HepG2 (cell line): ENCODE data around the gene ATG9A. TPM values are rescaled to one million over a fixed set of nuclear protein-coding genes. Genes with fewer than 3 reads are reported as not detected.

Experiments
- ASH2L ChIP-seq: fragments of 300-600, 200-600 bp; sonication (generic); IDR thresholded peaks from 2 replicates; pipeline ENCODE4 v1.7.0; 2017; ENCODE audit warnings: low read depth, mild to moderate bottlenecking, moderate library complexity, mixed read lengths, low read length; ENCODE audit not compliant: insufficient read length
- GTF3A ChIP-seq: sonication (generic); formaldehyde crosslinking; conservative IDR thresholded peaks from 2 replicates; pipeline ENCODE4 v1.4.0; 2020; ENCODE audit warnings: mild to moderate bottlenecking, missing genetic modification reagents
- HES4 ChIP-seq: sonication (generic); formaldehyde crosslinking; IDR thresholded peaks from 2 replicates; pipeline ENCODE4 v1.9.0; 2021; ENCODE audit warnings: mild to moderate bottlenecking, missing genetic modification reagents, borderline replicate concordance
- IKZF4 ChIP-seq: sonication (generic); formaldehyde crosslinking; IDR thresholded peaks from 2 replicates; pipeline ENCODE4 v1.5.1; 2020; ENCODE audit warnings: borderline replicate concordance, mild to moderate bottlenecking, low read depth, missing genetic modification reagents; ENCODE audit errors: not compliant biosample characterization
- IRF2 ChIP-seq: IDR thresholded peaks from 2 replicates; pipeline ENCODE4 v1.6.1; 2018; ENCODE audit warnings: missing genetic modification reagents, missing compliant biosample characterization
- MAFK ChIP-seq, 2 experiments: IDR thresholded peaks in 1 of 2; conservative IDR thresholded peaks in 1 of 2; 2 replicates each; pipeline ENCODE4 v1.6.1; 2011; ENCODE audit warnings: improper control_type of control experiment in 2 of 2, low read length in 2 of 2
- MAZ ChIP-seq, 2 experiments: sonication (generic) in 1 of 2; formaldehyde crosslinking in 1 of 2; IDR thresholded peaks; 2 replicates each; pipeline versions ENCODE4 v1.5.0 to v1.6.1; 2012 to 2020; ENCODE audit warnings: low read depth in 2 of 2, mild to moderate bottlenecking in 2 of 2, borderline replicate concordance in 1 of 2, improper control_type of control experiment in 1 of 2, low read length in 1 of 2, missing genetic modification reagents in 1 of 2, moderate library complexity in 1 of 2
- MXI1 ChIP-seq: IDR thresholded peaks from 3 replicates; pipeline ENCODE4 v1.6.1; 2012; ENCODE audit warnings: low read depth, low read length, inconsistent platforms, borderline replicate concordance
- SMARCE1 ChIP-seq: fragments of 450-650 bp; IDR thresholded peaks from 2 replicates; pipeline ENCODE4 v1.6.1; 2017; ENCODE audit warnings: borderline replicate concordance
- ZNF10 ChIP-seq: sonication (generic); formaldehyde crosslinking; IDR thresholded peaks from 2 replicates; pipeline ENCODE4 v1.4.0; 2020; ENCODE audit warnings: mild to moderate bottlenecking, low read depth, missing genetic modification reagents, borderline replicate concordance
- ZNF496 ChIP-seq: sonication (generic); formaldehyde crosslinking; IDR thresholded peaks from 2 replicates; pipeline ENCODE4 v1.8.1; 2023; ENCODE audit warnings: mild to moderate bottlenecking, moderate library complexity, missing genetic modification reagents; ENCODE audit not compliant: insufficient replicate concordance
- ZNF746 ChIP-seq: sonication (generic); formaldehyde crosslinking; IDR thresholded peaks from 2 replicates; pipeline ENCODE4 v1.8.0; 2022; ENCODE audit warnings: mild to moderate bottlenecking, missing genetic modification reagents
- ZNF782 ChIP-seq: sonication (generic); formaldehyde crosslinking; IDR thresholded peaks from 2 replicates; pipeline ENCODE4 v1.4.0; 2020; ENCODE audit warnings: missing genetic modification reagents, mild to moderate bottlenecking, borderline replicate concordance
- ZNF883 ChIP-seq: sonication (generic); formaldehyde crosslinking; IDR thresholded peaks from 2 replicates; pipeline ENCODE4 v1.5.1; 2020; ENCODE audit warnings: mild to moderate bottlenecking, missing genetic modification reagents; ENCODE audit errors: not compliant biosample characterization
- polyA plus RNA-seq, 8 experiments: library from polyadenylated mRNA; depleted of rRNA in 3 of 8; stranded (reverse) in 7 of 8; unstranded in 1 of 8; fragments of >200 nt; fragmentation: Illumina TruSeq in 4 of 8; extraction: Trizol in 4 of 8; gene quantifications; 2 replicates each; pipeline versions ENCODE4 v1.2.1 to v1.2.3, GENCODE V29; 2011 to 2016; ENCODE audit warnings: low read depth in 4 of 8, missing spikeins in 1 of 8, mixed read lengths in 1 of 8; ENCODE audit not compliant: insufficient read depth in 1 of 8
- total RNA-seq, 5 experiments: library from RNA; depleted of rRNA; stranded (reverse); fragments of >200 nt; fragmentation: Illumina TruSeq; extraction: Trizol; gene quantifications; 2 replicates each; pipeline ENCODE4 v1.2.3, GENCODE V29; 2016; ENCODE audit warnings: low read depth in 1 of 5
- TF ChIP-seq, protein P1 (sequence below), 2 experiments: fragments of 450-650 bp in 1 of 2; sonication (generic) in 1 of 2; formaldehyde crosslinking; IDR thresholded peaks; 2 replicates each; pipeline versions ENCODE4 v1.5.0 to v1.8.0; 2020 to 2022; ENCODE audit warnings: mild to moderate bottlenecking in 1 of 2, missing genetic modification reagents in 1 of 2
- TF ChIP-seq, protein P2 (sequence below): sonication (generic); formaldehyde crosslinking; IDR thresholded peaks from 2 replicates; pipeline ENCODE4 v1.5.0; 2020; ENCODE audit warnings: mild to moderate bottlenecking, missing genetic modification reagents
- TF ChIP-seq, protein P3 (sequence below): sonication (generic); formaldehyde crosslinking; IDR thresholded peaks from 2 replicates; pipeline ENCODE4 v1.4.0; 2020; ENCODE audit warnings: mild to moderate bottlenecking, missing genetic modification reagents, borderline replicate concordance
- TF ChIP-seq, protein P4 (sequence below): sonication (generic); formaldehyde crosslinking; IDR thresholded peaks from 2 replicates; pipeline ENCODE4 v1.9.0; 2021; ENCODE audit warnings: missing genetic modification reagents, mild to moderate bottlenecking, borderline replicate concordance
- TF ChIP-seq, protein P5 (sequence below): sonication (generic); formaldehyde crosslinking; IDR thresholded peaks from 2 replicates; pipeline ENCODE4 v1.8.0; 2022; ENCODE audit warnings: missing genetic modification reagents, mild to moderate bottlenecking, borderline replicate concordance

The ATG9A gene
- total and polyA plus RNA-seq, 2 of the 13 experiments (the other 11 are each of a cell fraction or from before 2014, with no cell fraction given), result 35.0 to 131 TPM

DNA sequence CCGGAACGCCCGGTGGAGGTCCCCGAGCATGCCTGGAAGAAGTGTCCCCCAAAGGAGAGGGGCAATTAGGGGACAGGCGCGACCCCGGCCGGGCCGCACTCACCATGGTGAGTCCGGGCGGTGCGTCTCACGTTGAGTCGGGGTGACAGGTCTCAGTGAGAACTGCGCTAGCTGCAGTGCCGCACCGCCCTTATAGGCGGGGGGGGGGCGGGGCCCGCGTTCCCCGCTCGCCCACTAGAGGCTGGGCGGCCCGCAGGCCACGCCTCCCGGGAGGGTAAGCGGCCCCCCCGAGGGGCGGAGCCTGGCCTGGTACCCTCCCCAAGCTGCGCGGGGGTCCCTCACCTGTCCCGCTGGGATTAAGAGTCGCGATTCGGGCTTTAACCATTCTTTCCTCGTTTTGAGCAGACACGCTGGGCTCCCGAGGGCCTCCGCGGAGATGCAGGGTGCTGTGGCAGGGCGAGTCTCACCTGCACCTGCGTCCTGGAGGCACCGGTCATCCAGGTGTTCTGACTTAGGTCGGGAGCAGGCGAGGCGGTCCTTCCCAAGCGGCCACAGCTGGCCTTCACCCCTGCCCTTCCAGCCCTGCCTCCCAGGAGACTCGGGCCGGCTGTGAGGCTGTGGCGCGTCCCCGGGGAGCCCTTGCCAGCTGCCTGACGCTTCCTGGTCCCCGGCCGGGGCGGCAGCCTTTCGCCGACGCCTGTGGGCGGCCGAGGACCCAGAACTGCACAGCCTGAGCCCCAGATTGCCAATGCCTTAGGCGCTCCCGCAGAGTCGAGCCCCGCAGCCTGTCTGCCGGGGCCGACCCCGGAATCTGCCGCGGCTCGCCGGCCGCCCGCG is 24.5 kb upstream of the ATG9A start, which contains the start of gene TUBA4A (continued):
- TF ChIP-seq, protein P1, sequence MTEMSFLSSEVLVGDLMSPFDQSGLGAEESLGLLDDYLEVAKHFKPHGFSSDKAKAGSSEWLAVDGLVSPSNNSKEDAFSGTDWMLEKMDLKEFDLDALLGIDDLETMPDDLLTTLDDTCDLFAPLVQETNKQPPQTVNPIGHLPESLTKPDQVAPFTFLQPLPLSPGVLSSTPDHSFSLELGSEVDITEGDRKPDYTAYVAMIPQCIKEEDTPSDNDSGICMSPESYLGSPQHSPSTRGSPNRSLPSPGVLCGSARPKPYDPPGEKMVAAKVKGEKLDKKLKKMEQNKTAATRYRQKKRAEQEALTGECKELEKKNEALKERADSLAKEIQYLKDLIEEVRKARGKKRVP (CRISPR knock-in tag; IDR thresholded peaks at IDR 0.05), result 0 out of 4 replicates have a peak, but pooled peaks of 1 of the 2 experiments have one; percentile 34
- TF ChIP-seq ZNF10 (CRISPR knock-in tag) (no peak), ZNF496 (CRISPR knock-in tag) (no peak), MAFK (conservative IDR thresholded peaks at IDR 0.05 in 1 of 2, IDR thresholded peaks at IDR 0.05 in 1 of 2; ENCODE audit: low read length in 2 of 2) (no peak), MAZ (IDR thresholded peaks at IDR 0.05; ENCODE audit: borderline replicate concordance, low read depth, low read length) (no peak; the same call in 1 of the 2 replicates), MAZ (CRISPR knock-in tag; IDR thresholded peaks at IDR 0.05; ENCODE audit: low read depth) (0 out of 2 replicates have a peak, but pooled peaks have one; percentile 36), HES4 (CRISPR knock-in tag) (peak; percentile 31; the same call in 1 of the 2 replicates), IRF2 (peak; percentile 34; the same call in 1 of the 2 replicates), ZNF883 (peak; percentile 97), ASH2L (peak; percentile 36), MXI1 (peak; percentile 61; the same call in 2 of the 3 replicates), ZNF782 (peak; percentile 64), IKZF4 (CRISPR knock-in tag) (peak; percentile 95), ZNF746 (CRISPR knock-in tag) (no peak), GTF3A (CRISPR knock-in tag) (0 out of 2 replicates have a peak, but pooled peaks have one; percentile 74), SMARCE1 (no peak)
- TF ChIP-seq, protein P2, sequence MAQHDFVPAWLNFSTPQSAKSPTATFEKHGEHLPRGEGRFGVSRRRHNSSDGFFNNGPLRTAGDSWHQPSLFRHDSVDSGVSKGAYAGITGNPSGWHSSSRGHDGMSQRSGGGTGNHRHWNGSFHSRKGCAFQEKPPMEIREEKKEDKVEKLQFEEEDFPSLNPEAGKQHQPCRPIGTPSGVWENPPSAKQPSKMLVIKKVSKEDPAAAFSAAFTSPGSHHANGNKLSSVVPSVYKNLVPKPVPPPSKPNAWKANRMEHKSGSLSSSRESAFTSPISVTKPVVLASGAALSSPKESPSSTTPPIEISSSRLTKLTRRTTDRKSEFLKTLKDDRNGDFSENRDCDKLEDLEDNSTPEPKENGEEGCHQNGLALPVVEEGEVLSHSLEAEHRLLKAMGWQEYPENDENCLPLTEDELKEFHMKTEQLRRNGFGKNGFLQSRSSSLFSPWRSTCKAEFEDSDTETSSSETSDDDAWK (CRISPR knock-in tag), result no peak
- TF ChIP-seq, protein P3, sequence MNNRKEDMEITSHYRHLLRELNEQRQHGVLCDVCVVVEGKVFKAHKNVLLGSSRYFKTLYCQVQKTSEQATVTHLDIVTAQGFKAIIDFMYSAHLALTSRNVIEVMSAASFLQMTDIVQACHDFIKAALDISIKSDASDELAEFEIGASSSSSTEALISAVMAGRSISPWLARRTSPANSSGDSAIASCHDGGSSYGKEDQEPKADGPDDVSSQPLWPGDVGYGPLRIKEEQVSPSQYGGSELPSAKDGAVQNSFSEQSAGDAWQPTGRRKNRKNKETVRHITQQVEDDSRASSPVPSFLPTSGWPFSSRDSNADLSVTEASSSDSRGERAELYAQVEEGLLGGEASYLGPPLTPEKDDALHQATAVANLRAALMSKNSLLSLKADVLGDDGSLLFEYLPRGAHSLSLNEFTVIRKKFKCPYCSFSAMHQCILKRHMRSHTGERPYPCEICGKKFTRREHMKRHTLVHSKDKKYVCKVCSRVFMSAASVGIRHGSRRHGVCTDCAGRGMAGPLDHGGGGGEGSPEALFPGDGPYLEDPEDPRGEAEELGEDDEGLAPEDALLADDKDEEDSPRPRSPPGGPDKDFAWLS (CRISPR knock-in tag), result peak; percentile 88
- TF ChIP-seq, protein P4, sequence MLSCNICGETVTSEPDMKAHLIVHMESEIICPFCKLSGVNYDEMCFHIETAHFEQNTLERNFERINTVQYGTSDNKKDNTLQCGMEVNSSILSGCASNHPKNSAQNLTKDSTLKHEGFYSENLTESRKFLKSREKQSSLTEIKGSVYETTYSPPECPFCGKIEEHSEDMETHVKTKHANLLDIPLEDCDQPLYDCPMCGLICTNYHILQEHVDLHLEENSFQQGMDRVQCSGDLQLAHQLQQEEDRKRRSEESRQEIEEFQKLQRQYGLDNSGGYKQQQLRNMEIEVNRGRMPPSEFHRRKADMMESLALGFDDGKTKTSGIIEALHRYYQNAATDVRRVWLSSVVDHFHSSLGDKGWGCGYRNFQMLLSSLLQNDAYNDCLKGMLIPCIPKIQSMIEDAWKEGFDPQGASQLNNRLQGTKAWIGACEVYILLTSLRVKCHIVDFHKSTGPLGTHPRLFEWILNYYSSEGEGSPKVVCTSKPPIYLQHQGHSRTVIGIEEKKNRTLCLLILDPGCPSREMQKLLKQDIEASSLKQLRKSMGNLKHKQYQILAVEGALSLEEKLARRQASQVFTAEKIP (CRISPR knock-in tag), result no peak
- TF ChIP-seq, protein P5, sequence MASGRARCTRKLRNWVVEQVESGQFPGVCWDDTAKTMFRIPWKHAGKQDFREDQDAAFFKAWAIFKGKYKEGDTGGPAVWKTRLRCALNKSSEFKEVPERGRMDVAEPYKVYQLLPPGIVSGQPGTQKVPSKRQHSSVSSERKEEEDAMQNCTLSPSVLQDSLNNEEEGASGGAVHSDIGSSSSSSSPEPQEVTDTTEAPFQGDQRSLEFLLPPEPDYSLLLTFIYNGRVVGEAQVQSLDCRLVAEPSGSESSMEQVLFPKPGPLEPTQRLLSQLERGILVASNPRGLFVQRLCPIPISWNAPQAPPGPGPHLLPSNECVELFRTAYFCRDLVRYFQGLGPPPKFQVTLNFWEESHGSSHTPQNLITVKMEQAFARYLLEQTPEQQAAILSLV (CRISPR knock-in tag), result peak; percentile 72; the same call in 1 of the 2 replicates
